HepG2 (cell line): ENCODE data around the gene WDR81. TPM values are rescaled to one million over a fixed set of nuclear protein-coding genes. Genes with fewer than 3 reads are reported as not detected.

Source experiments
- AHR ChIP-seq: IDR thresholded peaks from 2 replicates; pipeline ENCODE4 v1.6.1; 2018; ENCODE audit warnings: missing genetic modification reagents, missing compliant biosample characterization
- ATF5 ChIP-seq: sonication (generic); formaldehyde crosslinking; IDR thresholded peaks from 2 replicates; pipeline ENCODE4 v1.4.0; 2020; ENCODE audit warnings: mild to moderate bottlenecking, low read depth, missing genetic modification reagents
- CHCHD3 ChIP-seq: sonication (generic); formaldehyde crosslinking; IDR thresholded peaks from 2 replicates; pipeline ENCODE4 v1.8.0; 2022; ENCODE audit warnings: mild to moderate bottlenecking, missing genetic modification reagents, moderate library complexity
- E2F2 ChIP-seq: sonication (generic); formaldehyde crosslinking; IDR thresholded peaks from 2 replicates; pipeline ENCODE4 v1.4.0; 2020; ENCODE audit warnings: missing genetic modification reagents, borderline replicate concordance
- IKZF4 ChIP-seq: sonication (generic); formaldehyde crosslinking; IDR thresholded peaks from 2 replicates; pipeline ENCODE4 v1.5.1; 2020; ENCODE audit warnings: borderline replicate concordance, mild to moderate bottlenecking, low read depth, missing genetic modification reagents; ENCODE audit errors: not compliant biosample characterization
- LBX2 ChIP-seq: sonication (generic); formaldehyde crosslinking; IDR thresholded peaks from 2 replicates; pipeline ENCODE4 v1.5.0; 2020; ENCODE audit warnings: missing genetic modification reagents, mild to moderate bottlenecking, borderline replicate concordance
- MEIS1 ChIP-seq: sonication (generic); formaldehyde crosslinking; IDR thresholded peaks from 2 replicates; pipeline ENCODE4 v1.9.0; 2021; ENCODE audit warnings: mild to moderate bottlenecking, missing genetic modification reagents, moderate library complexity, borderline replicate concordance
- POLR2A ChIP-seq, 2 experiments: IDR thresholded peaks; 2 replicates each; pipeline ENCODE4 v1.6.1; 2011; ENCODE audit warnings: low read depth in 2 of 2, low read length in 2 of 2, mild to moderate bottlenecking in 1 of 2, moderate library complexity in 1 of 2; ENCODE audit not compliant: insufficient read depth in 1 of 2
- RAD51 ChIP-seq: fragments of 450-650 bp; IDR thresholded peaks from 2 replicates; pipeline ENCODE4 v1.6.1; 2016; ENCODE audit warnings: borderline replicate concordance
- TBX3 ChIP-seq: fragments of 450-650 bp; IDR thresholded peaks from 2 replicates; pipeline ENCODE4 v1.6.1; 2017; ENCODE audit warnings: antibody characterized with exemption, mild to moderate bottlenecking, inconsistent platforms, borderline replicate concordance
- THYN1 ChIP-seq: sonication (generic); formaldehyde crosslinking; IDR thresholded peaks from 2 replicates; pipeline ENCODE4 v1.8.1; 2023; ENCODE audit warnings: low read depth, mild to moderate bottlenecking, moderate library complexity, missing genetic modification reagents, borderline replicate concordance
- ZNF331 ChIP-seq: sonication (generic); formaldehyde crosslinking; IDR thresholded peaks from 2 replicates; pipeline ENCODE4 v1.4.0; 2020; ENCODE audit warnings: missing genetic modification reagents
- ZNF674 ChIP-seq: sonication (generic); formaldehyde crosslinking; IDR thresholded peaks from 2 replicates; pipeline ENCODE4 v1.5.0; 2020; ENCODE audit warnings: low read depth, mild to moderate bottlenecking, missing genetic modification reagents
- ZNF737 ChIP-seq: sonication (generic); formaldehyde crosslinking; IDR thresholded peaks from 2 replicates; pipeline ENCODE4 v1.5.0; 2020; ENCODE audit warnings: missing genetic modification reagents, mild to moderate bottlenecking, borderline replicate concordance
- ZNF792 ChIP-seq: IDR thresholded peaks from 2 replicates; pipeline ENCODE4 v1.6.1; 2016
- ZSCAN9 ChIP-seq: IDR thresholded peaks from 2 replicates; pipeline ENCODE4 v1.6.1; 2016; ENCODE audit warnings: borderline replicate concordance
- polyA plus RNA-seq, 8 experiments: library from polyadenylated mRNA; depleted of rRNA in 3 of 8; stranded (reverse) in 7 of 8; unstranded in 1 of 8; fragments of >200 nt; fragmentation: Illumina TruSeq in 4 of 8; extraction: Trizol in 4 of 8; gene quantifications; 2 replicates each; pipeline versions ENCODE4 v1.2.1 to v1.2.3, GENCODE V29; 2011 to 2016; ENCODE audit warnings: low read depth in 4 of 8, missing spikeins in 1 of 8, mixed read lengths in 1 of 8; ENCODE audit not compliant: insufficient read depth in 1 of 8
- total RNA-seq, 5 experiments: library from RNA; depleted of rRNA; stranded (reverse); fragments of >200 nt; fragmentation: Illumina TruSeq; extraction: Trizol; gene quantifications; 2 replicates each; pipeline ENCODE4 v1.2.3, GENCODE V29; 2016; ENCODE audit warnings: low read depth in 1 of 5
- TF ChIP-seq, protein P1 (sequence below): sonication (generic); formaldehyde crosslinking; IDR thresholded peaks from 2 replicates; pipeline ENCODE4 v1.5.1; 2020; ENCODE audit warnings: mild to moderate bottlenecking, missing genetic modification reagents, moderate library complexity
- TF ChIP-seq, protein P2 (sequence below): sonication (generic); formaldehyde crosslinking; IDR thresholded peaks from 2 replicates; pipeline ENCODE4 v1.5.0; 2020; ENCODE audit warnings: missing genetic modification reagents
- TF ChIP-seq, protein P3 (sequence below): IDR thresholded peaks from 2 replicates; pipeline ENCODE4 v1.6.1; 2016; ENCODE audit warnings: missing biosample characterization, missing genetic modification reagents, low read depth

WDR81 gene
- total and polyA plus RNA-seq, 2 of the 13 experiments (the other 11 are each of a cell fraction or from before 2014, with no cell fraction given): 9.1 to 16.7 TPM

DNA sequence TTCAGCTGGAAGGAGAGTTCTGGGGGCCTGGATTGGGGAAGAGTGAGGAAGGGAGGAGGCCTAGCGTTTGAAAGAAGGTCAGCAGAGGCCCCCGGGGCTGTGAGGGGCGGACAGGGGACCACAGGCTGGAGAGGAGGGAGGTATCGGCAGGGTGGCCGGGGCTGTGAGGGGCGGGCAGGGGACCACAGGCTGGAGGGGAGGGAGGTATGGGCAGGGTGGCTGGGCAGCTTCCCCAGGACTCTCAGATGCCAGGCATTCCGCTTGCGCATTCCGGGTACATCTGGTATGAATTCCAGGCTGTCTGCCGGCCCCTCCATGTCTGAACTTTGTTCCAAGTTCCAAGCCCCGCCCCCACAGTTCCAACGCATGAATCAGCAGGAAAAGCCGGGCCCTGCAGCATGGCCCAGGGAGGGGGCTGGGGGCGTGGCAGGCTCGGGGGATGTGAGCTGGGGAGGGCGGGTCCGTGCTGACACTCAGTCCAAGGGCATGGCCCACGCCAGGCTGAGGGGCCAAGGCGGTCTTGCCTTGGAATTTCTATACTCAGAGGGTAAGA lies 10.0 kb upstream of the WDR81 start (continued):
- TF ChIP-seq THYN1 (CRISPR knock-in tag) (no peak), LBX2 (CRISPR knock-in tag) (no peak), IKZF4 (CRISPR knock-in tag) (no peak), E2F2 (CRISPR knock-in tag) (no peak), POLR2A (IDR thresholded peaks at IDR 0.05; ENCODE audit: insufficient read depth in 1 of 2, low read depth in 2 of 2, low read length in 2 of 2) (peak; percentile 31 to 42; a peak in 1 of 4 replicates), ZNF737 (CRISPR knock-in tag) (no peak), AHR (no peak), MEIS1 (no peak), ZSCAN9 (CRISPR knock-in tag) (no peak; the same call in 1 of the 2 replicates), ZNF674 (CRISPR knock-in tag) (no peak), CHCHD3 (CRISPR knock-in tag) (no peak), RAD51 (no peak), ZNF792 (peak; percentile 36; the same call in 1 of the 2 replicates), TBX3 (no peak), ZNF331 (CRISPR knock-in tag) (peak; percentile 44), ATF5 (no peak)
- TF ChIP-seq, protein P1, sequence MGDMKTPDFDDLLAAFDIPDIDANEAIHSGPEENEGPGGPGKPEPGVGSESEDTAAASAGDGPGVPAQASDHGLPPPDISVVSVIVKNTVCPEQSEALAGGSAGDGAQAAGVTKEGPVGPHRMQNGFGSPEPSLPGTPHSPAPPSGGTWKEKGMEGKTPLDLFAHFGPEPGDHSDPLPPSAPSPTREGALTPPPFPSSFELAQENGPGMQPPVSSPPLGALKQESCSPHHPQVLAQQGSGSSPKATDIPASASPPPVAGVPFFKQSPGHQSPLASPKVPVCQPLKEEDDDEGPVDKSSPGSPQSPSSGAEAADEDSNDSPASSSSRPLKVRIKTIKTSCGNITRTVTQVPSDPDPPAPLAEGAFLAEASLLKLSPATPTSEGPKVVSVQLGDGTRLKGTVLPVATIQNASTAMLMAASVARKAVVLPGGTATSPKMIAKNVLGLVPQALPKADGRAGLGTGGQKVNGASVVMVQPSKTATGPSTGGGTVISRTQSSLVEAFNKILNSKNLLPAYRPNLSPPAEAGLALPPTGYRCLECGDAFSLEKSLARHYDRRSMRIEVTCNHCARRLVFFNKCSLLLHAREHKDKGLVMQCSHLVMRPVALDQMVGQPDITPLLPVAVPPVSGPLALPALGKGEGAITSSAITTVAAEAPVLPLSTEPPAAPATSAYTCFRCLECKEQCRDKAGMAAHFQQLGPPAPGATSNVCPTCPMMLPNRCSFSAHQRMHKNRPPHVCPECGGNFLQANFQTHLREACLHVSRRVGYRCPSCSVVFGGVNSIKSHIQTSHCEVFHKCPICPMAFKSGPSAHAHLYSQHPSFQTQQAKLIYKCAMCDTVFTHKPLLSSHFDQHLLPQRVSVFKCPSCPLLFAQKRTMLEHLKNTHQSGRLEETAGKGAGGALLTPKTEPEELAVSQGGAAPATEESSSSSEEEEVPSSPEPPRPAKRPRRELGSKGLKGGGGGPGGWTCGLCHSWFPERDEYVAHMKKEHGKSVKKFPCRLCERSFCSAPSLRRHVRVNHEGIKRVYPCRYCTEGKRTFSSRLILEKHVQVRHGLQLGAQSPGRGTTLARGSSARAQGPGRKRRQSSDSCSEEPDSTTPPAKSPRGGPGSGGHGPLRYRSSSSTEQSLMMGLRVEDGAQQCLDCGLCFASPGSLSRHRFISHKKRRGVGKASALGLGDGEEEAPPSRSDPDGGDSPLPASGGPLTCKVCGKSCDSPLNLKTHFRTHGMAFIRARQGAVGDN (CRISPR knock-in tag): peak; percentile 13; the same call in 1 of the 2 replicates
- TF ChIP-seq, protein P2, sequence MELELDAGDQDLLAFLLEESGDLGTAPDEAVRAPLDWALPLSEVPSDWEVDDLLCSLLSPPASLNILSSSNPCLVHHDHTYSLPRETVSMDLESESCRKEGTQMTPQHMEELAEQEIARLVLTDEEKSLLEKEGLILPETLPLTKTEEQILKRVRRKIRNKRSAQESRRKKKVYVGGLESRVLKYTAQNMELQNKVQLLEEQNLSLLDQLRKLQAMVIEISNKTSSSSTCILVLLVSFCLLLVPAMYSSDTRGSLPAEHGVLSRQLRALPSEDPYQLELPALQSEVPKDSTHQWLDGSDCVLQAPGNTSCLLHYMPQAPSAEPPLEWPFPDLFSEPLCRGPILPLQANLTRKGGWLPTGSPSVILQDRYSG: no peak
- TF ChIP-seq, protein P3, sequence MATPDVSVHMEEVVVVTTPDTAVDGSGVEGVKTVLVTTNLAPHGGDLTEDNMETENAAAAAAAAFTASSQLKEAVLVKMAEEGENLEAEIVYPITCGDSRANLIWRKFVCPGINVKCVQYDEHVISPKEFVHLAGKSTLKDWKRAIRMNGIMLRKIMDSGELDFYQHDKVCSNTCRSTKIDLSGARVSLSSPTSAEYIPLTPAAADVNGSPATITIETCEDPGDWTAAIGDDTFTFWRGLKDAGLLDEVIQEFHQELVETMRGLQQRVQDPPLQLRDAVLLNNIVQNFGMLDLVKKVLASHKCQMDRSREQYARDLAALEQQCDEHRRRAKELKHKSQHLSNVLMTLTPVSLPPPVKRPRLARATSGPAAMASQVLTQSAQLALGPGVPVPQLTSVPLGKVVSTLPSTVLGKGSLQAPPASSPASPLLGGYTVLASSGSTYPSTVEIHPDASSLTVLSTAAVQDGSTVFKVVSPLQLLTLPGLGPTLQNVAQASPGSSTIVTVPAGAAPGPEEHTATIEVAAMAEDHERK: peak; percentile 5; the same call in 1 of the 2 replicates
